Dermis microvascular lymphatic vessel endothelial cell (primary cell): ENCODE measurements around the gene KLHL25. TPM values are rescaled to one million over a fixed set of nuclear protein-coding genes. Genes with fewer than 3 reads are reported as not detected.
"Not testable (repeated sequence)": the region's sequence is repeated elsewhere in the genome, so short reads cannot be mapped to it uniquely, and the experiment has no call there.

Experiments used
- DNase-seq, 2 donors: peaks; one replicate each; pipeline versions ENCODE4 v3.0.0 to v3.0.0-alpha.2; 2010; ENCODE audit warnings: low read depth in 2 of 2
- total RNA-seq: library from RNA; depleted of rRNA; stranded (reverse); fragments of >200 nt; gene quantifications from 2 replicates; pipeline ENCODE4 v1.2.1, GENCODE V29; 2014

KLHL25 gene
- total RNA-seq, 1 donor from 2014 or later = 3.9 TPM

DNA sequence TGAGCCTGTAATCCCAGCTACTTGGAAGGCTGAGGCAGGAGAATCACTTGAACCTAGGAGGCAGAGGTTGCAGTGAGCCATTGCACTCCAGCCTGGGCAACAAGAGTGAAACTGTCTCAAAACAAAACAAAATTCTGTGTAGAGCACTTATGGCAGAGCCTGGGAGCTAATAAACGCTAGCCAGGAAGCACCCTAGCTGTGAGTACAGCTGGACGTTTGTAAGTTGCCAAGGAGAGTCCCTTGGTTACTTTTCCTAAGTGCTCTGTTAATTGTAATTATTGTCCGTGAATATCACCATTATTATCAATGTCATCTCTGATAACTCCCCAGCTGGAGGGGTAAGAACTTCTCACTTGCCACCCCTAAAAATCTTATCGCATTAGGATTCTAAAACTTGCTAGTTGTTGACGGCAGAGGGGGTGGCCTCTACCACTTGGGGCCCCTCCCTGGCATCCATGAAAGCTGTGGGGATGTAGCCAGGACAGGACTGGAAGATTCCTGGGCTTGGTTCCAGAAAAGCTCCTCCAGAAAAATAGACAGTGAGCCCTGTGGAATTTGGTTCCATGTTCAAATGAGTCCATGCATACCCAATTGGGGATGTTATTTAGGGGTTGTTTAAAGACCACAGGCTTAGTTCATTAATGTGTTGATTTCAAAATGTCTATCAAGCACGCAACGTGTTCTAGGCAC is 9.9 kb upstream of the KLHL25 start:
- no peak for DNase-seq

DNA sequence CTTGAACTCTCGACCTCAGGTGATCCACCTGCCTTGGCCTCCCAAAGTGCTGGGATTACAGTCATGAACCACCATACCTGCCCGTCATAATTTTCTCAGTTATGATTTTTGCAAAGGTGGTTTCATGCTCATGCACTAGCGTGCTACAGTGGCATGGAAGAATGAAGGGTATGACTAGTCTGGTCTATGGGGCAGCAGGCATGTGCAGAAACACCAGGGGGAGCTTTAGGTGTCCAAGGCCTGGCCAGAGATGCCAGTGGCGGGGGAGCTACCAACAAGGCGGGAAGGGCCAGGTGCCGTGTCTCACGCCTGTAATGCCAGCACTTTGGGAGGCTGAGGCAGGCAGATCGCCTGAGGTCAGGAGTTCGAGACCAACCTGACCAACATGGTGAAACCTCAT is 7.9 kb upstream of the KLHL25 start:
- not testable (repeated sequence) for DNase-seq

DNA sequence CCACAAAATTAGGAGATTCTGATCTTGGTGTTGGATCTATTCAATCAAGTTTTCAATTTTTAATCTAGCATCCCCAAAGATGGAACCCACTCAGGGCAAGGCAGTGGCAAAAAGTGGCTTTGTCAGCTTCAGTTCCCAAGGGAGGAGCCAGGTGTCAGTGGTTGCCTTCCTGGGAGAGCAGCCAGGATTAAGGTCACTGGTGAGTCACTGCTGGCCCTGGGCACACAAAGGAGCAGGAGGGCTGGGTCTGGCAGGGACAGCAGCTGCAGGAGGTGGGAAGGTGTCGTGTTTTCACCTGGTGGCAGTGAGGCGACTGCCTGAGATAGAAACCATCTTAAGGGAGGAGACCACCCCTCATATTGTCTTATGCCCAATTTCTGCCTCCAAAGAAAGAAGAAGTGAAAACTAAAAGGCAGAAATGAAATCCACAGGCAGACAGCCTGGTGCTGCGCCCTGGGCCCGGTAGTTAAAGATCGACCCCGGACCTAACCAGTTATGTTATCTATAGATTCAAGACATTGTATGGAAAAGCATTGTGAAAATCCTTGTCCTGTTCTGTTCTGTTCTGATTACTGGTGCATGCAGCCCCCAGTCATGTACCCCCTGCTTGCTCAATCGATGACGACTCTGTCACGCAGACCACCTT is 5.9 kb upstream of the KLHL25 start:
- no peak for DNase-seq

DNA sequence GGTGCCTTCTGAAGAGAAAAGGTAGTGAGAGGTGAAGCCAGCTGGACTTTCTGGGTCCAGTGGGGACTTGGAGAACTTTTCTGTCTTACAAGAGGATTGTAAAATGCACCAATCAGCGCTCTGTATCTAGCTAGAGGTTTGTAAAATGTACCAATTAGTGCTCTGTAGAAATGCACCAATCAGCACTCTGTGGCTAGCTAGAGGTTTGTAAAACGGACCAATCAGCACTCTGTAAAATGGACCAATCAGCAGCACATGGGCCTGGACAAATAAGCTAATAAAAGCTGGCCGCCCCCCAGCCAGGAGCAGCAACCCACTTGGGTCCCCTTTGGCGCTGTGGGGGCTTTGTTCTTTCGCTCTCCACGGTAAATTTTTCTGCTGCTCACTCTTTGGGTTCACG is 1.6 kb upstream of the KLHL25 start:
- not testable (repeated sequence) for DNase-seq

DNA sequence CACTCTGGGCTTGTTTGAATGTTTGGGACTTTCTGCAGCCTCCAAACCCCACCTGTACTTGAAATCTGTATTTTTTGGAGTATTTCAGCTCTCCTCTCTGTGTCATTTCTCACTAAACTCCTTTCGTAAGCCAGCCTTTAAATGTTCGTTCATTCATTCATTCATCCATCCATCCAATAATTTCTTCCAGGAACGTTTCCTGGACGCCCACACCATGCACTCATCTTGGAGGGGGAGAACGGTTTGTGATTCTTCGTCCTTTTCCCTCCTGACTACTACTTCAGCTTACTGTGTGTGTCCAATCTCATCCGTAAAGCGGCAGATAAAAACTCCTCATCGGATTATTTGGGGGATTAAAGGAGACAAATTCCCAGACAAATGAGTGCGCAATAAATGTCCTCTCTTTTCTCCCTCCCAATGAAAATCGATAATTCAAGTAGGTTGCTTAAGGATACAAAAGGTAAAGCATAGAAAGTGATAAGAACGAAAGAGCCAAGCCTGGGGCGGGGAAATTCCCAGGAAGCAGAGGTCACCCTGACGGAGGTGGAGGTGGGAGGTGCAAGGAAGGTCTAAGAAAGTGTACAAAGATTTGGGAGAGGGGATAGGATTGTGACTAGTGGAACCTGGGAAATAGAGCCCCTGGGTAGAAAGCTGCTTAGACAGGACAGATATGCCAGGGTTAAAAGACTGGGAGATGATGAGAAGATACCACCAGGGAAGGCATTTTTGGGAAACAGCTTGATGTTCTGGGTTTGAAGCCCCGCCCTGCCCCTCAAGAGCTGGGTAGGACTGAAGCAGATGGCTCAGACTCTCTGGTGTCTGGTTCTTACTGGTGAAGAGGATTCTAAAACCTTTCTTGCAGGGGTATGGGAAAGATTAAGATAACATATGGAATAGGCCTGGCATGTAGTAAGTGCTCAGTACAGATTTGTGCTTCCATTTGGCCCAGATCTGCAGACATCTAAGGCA is 896 bp upstream of the KLHL25 start:
- DNase-seq = no peak

DNA sequence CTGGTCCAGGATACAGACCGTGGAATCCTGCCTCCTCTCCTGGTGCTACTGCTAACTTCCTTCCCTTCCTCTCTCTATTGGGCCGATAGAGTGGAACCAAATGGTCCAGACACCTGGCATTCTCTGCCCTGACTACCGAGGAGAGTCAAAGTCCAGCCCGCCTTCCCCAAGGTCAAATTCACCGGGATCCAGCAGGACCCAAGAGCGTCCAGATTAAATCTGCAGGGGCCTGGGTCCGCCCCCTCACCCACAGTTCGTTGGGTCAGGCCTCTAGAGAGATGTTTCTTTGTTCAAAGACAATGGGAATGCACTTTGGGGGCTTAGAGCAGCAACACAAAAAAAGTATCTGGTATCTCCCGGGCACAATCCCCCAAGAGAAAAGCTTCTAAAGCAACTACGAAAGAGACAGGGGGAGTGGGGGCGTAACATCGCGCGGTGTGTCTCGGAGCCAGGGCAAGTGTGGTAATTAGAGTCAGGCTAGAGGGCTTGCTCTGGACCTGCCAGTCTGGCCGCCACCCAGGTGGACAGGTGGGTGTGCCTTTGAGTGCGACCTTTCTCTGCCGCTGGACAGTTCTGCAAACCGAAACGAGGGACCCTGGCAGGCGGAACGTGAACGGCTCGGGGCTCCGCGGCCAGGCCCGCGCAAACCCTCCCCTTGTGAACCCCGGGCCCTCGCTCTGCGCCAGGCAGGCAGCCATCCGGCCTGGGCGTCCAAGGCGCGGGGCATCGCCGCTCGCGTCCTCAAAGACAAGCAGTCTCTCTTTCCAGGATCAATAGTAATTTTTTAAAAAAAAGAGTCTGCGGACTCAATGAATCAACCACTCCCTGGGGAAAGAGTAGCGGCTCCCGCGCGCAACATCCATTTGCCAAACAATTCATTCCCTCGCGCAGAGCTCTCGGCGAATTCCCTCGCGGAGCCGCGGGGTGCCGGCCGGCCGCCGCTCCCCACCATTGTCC is 806 bp downstream of the KLHL25 start:
- peak in 1 of 2 donors; percentile 35 for DNase-seq

DNA sequence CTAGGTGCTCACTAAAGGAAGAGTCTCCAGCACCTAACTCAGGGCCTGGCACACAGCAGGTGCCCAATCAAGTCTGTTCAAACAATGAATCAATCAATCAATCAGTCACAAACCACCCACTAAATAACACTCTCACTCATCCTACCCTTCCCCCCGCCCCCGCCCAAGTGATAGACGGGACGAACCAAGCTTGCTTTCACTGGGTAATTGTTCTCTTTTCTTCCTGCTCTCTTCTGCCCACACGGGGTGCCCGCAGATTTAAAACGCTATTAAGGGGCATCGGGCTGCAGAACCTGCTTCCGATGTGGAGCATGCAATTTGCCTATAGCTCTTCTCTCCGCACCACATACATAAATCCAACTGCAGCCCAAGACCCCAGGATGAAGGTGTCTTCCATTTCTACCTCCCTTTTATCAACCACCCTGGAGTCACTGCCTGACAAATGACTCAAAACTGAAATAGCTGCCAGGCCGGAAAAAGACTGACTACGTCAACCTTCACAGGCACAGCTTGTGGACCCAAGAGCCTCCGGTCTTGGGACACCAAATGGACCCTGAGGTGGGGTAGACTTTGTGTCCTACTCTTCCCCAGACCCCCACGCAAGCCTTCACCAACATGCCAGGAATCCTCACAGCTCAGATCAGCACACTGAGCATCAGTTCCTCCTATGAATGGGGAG is 1.7 kb downstream of the KLHL25 start:
- no peak for DNase-seq

DNA sequence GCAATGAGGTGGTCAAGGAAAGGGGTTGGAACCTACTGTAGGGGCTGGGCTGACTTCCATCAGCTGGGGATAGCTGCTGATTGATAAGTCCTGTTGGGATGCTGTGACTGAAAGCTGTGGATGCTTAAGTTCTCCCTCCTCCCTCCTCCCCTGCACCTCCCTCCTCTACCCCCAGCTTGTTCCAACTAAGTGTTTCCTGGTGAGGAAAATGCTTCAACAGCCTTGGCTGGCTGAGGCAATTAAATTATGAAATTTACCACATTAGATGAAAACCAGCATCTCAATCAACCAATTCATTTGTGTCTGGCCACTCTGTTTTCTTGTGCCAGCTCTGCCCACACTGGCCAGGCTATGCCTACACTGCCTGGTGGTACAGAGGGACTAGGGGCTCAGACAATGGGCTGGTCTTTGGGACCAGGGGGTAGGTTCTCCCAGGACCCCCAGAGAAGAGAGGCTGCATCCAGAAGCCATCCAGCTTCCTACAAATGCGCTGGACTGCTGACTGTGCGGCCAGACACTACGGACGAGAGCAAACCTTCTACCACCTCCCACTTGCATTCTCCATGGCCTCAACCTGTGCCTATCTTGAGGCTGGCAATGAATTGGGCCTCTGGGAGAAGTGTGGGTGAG is 2.5 kb downstream of the KLHL25 start:
- no peak for DNase-seq

DNA sequence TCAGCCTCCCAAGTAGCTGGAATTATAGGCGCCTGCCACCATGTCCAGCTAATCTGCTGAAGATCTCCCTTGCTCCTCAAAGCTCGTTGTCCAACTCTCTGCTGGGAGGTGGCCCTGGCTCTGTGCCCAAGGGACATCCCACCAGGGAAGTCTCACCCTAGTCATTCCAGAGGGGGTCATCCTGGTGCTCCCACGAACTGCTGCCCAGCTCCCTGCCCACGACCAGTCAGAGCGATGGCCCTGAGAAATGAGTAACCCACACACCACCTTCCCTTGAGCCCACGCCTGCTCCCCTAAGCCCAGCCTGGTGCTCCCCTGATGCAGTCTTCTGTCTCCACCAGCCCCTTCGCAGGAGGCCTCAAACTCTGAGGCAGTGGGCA is 5.2 kb downstream of the KLHL25 start:
- DNase-seq = no peak

DNA sequence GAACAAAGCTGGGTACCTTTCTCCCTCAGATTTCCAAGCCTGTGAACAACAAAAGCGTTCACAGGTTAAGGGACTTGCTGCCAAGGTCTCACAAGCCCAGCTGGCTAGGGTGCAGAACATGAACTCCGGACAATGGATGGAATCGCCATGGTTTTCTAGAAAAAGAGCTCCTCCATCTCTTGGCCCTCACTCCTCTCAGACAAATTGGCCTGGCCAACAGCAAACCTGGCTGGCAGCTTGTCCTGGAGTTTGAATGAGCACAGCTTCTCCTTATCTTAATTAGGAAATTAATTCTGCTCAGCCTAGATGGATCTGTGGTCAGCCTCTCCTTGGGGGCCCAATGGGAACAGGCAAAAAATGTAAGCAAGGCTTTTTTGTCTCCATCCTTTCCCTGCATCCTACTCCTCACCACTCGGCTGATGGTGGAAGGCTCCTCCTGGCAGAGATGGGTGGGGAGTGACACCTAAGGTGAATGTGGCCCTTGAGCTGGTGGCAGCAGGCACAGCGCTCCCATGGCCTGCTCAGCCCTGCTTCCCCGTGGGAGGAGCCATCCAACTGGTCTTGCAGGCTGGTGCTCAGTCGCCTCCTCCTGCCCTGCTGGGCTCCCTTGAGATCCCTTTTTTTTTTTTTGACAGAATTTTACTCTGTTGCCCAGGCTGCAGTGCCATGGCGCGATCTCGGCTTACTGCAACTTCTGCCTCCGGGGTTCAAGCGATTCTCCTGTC is 5.8 kb downstream of the KLHL25 start:
- DNase-seq = no peak

DNA sequence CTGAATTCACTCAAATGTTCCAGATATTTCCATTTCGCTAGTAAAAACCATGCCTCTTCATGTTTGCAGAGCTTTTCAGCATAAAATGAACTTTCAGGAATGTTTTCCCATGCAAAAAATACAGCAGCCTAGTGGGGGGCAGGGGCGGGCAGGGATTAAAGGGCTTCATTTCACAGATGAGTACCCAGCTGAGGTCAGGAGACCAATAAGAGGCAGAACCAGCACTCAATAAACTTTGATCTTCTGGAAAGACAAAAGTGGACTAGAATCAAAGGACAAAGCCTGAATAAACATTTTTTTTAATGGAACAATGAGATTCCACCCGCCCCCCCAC is 8.0 kb downstream of the KLHL25 start:
- no peak for DNase-seq

DNA sequence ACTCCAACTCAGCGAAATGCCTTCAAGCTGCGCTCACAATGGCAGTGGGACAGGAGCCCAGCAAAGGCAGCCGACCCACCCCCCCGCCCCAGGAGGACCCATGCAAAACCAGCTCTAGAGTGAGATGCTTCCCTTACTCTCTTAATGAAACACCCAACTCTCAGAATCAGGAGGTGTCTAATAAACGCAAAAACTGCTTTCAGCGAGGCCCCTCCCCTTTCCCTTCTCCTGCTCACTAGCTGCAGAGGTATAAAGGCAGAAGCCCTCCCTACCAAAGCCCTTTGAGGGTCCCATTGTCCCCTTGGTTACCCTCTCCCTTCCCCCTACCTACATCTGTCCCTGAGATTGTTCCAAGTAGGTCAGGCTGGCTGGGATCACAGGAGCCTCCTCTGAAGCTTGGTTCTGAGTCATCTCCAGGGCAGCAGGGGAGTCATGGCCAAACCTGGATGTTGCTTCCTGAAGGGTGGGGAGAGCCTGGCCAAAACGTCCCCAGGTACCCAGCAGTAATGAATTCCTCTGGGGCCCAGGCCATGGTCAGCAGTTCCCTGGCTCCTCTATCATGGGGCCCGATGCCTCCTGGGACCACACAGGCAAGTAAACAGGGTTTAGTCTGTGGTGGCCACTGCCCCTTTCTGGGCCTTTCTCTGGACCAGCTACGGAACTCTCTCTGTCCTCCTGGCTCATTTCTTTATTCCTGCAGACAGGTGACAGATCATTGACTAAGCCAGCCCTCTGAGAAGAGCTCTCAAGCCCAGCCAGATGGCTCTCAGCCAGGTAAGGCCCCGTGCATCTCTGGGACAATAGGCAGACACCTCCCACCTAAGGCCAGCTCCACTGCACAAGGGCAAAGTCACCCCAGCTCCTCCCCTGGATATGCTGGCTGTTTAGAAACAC is 8.6 kb downstream of the KLHL25 start:
- DNase-seq = peak; percentile 31 to 60

DNA sequence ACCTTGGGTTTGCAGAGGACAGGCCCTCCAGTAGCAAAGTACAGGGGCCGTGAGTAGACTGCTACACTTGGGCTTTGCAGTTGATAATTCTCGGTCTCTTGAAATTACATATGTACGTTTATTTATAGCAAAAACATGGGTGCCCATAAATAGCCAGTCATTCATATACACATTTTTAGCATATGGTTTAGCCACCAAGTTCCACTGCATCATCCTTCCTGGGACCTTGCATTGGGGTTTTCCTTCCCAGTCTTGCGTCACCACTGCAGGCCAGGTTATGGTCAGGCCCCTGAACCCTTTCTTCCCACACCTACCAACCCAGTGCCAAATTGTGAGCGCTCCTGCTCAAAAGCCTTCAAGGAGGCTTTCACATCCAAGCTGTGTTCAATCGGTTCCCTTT is 12.7 kb downstream of the KLHL25 start:
- DNase-seq = no peak

DNA sequence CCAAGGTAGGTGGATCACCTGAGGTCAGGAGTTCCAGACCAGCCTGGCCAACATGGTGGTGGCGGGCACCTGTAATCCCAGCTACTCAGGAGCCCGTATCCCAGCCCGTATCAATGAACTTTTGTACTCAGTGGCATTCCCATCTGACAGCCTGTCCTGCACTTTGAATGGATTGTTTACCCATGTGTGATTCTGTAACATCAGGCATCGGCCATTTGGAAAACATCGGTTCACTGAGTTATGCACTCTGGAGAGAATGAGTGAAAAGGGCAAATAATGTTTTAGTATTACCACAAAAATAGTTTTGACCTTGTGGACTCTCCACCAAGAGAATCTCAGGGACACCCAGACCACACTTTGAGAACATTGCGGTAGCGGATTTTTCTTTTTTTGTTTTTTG is 13.6 kb downstream of the KLHL25 start:
- no peak for DNase-seq

DNA sequence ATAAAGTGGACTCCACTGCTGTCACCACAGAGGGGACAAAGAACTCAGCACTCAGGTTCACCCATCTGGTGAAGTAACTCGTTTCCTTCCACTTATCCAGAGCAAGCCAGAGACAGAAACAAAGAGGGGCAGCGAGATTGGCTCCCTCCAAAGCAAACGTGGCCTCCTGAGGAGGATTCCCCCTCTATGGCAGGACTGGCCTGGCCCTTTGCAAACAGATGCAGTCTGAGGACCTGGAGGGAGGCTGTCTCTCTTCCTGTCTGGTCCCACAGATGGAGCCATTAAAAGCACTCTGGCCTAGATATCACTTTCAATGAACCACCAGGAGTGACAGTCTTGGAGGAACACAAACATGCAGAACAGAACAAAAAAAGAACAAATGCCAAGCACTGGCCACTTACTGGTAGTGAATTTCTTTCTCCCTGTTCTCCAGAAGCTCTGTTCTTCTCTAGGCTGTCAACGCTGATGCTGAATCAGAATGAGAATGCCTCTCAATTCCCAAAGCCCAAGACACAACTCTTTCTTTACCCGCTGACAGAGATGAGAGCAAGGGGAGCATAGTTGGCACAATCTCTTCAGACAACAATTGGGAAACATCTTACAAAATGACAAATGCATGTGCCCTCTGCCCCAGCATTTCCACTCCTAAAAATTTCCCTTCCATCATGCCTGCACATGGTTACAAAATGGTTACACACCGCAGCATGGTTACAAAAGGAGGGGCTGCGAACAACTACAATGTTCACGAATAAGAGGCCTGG is 14.3 kb downstream of the KLHL25 start:
- DNase-seq = no peak

DNA sequence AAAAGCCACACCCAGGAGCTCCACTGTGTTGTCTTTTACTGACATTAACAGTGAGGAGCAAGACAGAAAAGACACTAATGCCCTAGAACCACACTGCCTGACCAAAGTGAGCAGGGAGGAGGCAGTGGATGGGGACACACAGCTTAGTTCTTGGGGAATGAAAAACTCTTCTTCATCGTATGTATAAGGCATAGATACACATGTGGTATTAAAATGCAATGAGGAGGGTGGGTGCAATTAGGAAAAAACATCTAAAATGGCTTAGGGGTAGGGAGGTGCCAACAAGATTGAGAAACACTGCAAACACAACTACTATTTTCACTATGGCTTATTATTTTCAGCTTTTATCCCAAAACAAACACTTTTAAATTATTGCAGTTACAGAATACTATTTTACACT is 15.5 kb downstream of the KLHL25 start:
- DNase-seq = no peak

DNA sequence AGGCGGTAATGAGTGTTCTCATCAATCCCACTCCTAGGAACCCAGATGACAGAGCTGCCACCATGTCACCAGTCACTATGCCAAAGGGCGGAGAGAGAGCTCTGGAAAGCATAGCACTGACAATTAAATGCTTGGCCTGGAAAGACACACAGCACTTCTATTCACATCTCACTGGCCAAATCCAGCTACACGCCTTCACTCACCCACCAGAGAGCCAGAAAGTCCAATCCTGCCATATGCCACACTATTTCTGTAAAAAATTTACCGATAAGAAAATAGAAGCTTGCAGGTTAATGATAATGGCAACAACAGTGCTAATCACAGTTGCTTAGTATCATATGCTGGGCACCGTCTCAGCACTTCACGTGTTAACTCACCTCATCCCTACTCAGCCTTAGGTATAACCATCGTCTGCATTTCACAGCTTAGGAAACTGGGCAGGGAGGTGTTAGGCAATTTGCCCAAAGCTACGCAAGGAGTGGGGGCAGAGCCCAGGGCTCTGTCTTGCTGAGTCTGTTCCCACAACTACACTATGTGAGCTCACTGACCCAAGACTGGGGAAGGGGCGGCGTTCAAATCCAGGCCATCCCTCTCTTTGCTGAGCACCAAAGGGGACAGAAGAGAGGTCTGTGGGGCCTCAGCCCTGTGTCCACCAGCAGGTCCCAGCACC is 16.5 kb downstream of the KLHL25 start:
- DNase-seq = no peak
